ENCODE measurements around the gene ABR. TPM values are rescaled to one million over a fixed set of nuclear protein-coding genes. Genes with fewer than 3 reads are reported as not detected.

ABR gene
- total and polyA plus RNA-seq, 2 of the 8 experiments (the other 6 are each of a cell fraction or from before 2014, with no cell fraction given), result 44.8 to 47.2 TPM

GRCh38 chr17:1058423-1059130 lies 121.2 kb downstream of the ABR start:
- Histone ChIP-seq H3K36me3 (ENCODE audit: control insufficient read depth in 2 of 4, insufficient read depth in 4 of 4, low read length in 3 of 4) (peaks cover 0 to 7% (median 3%) of the 10 kb centered on the region in 4 experiments; a peak in 4 of 8 replicates), H3K27ac (ENCODE audit: low read depth, low read length) (no peak overlapping the region), H2BK5ac (ENCODE audit: low read depth, low read length) (no peak overlapping the region), H3K4me3 (ENCODE audit: extremely low read depth in 1 of 4, insufficient read depth in 2 of 4, low read depth in 3 of 4, low read length in 4 of 4) (no peak overlapping the region), H3K27me3 (replicated peaks in 1 of 4; ENCODE audit: control insufficient read depth in 3 of 4, extremely low read depth in 1 of 4, insufficient read depth in 3 of 4, low read length in 3 of 4) (no peaks in the 10 kb centered on the region), H3K79me1 (ENCODE audit: low read depth, low read length) (no peaks in the 10 kb centered on the region), H4K8ac (ENCODE audit: extremely low read depth, insufficient read depth, low read length) (no peak overlapping the region), H4K5ac (ENCODE audit: insufficient read length, low read depth, low read length) (no peak overlapping the region), H2AFZ (ENCODE audit: low read length) (no peak overlapping the region), H2BK12ac (ENCODE audit: low read depth, low read length) (no peak overlapping the region), H2BK15ac (ENCODE audit: low read length) (no peak overlapping the region), H3K14ac (ENCODE audit: insufficient read length) (no peak overlapping the region), H2BK20ac (ENCODE audit: low read length) (no peak overlapping the region), H3K23ac (ENCODE audit: insufficient read length) (no peak overlapping the region), H3K9ac (replicated peaks in 1 of 4; ENCODE audit: extremely low read depth in 1 of 4, low read depth in 3 of 4, low read length in 3 of 4) (no peak overlapping the region), H3K79me2 (ENCODE audit: control insufficient read depth in 1 of 2, insufficient read depth in 2 of 2, low read length in 2 of 2) (no peaks in the 10 kb centered on the region), H3K56ac (replicated peaks; ENCODE audit: insufficient read length, low read depth, low read length) (no peak overlapping the region), H3K18ac (ENCODE audit: extremely low read depth, low read length) (no peak overlapping the region), H3K4me2 (ENCODE audit: insufficient read depth in 1 of 2, low read depth in 2 of 2, low read length in 2 of 2) (no peak overlapping the region), H3K9me3 (ENCODE audit: insufficient read depth in 2 of 2, low read depth in 1 of 2, low read length in 1 of 2) (peaks cover 0 to 3% of the 10 kb centered on the region in 2 experiments; a peak in 1 of 4 replicates), H2AK5ac (ENCODE audit: low read depth, low read length) (no peak overlapping the region), H3K4ac (replicated peaks; ENCODE audit: insufficient read length, low read depth, low read length) (no peak overlapping the region), H3K4me1 (replicated peaks in 1 of 4; ENCODE audit: control insufficient read depth in 3 of 4, insufficient read depth in 4 of 4, low read length in 3 of 4) (no peaks in the 10 kb centered on the region), H4K91ac (replicated peaks; ENCODE audit: insufficient read length, low read length) (no peak overlapping the region), H3K23me2 (ENCODE audit: low read depth, low read length) (no peaks in the 10 kb centered on the region), H2BK120ac (replicated peaks; ENCODE audit: low read depth, low read length) (no peak overlapping the region), H4K20me1 (replicated peaks in 1 of 2; ENCODE audit: control insufficient read depth in 1 of 2, insufficient read depth in 2 of 2, low read length in 2 of 2) (no peaks in the 10 kb centered on the region)
- POLR2A ChIA-PET (ENCODE audit: partially characterized antibody), result no interaction called here
- WGBS, 2 experiments (ENCODE audit: extremely low coverage in 1 of 2, insufficient coverage in 1 of 2, insufficient read length in 1 of 2, insufficient replicate concordance in 2 of 2, low coverage in 1 of 2, low lambda C conversion rate in 2 of 2, missing lambda C conversion rate in 1 of 2), result 87% methylated on average over 12 of the region's 18 CpGs; no CpG with 5 or more reads in 1 of the 2 experiments
- FAIRE-seq (no peak), DNase-seq (ENCODE audit: low read depth in 1 of 2, low spot score in 2 of 2) (peak in 1 of 2 experiments; percentile 94)
- CTCF ChIA-PET (ENCODE audit: partially characterized antibody), result interaction anchor here (0.6 to 5.6 kb wide), 28 partner anchors 8 to 384 kb away, joined by 3 to 144 read pairs (median 5); partner anchors contain the start of gene TIMM22
- TF ChIP-seq CTCF (IDR thresholded peaks at IDR 0.05; ENCODE audit: control extremely low read depth in 1 of 3, insufficient read depth in 1 of 3, low read depth in 1 of 3, low read length in 3 of 3) (peak; percentile 68 to 76 (median 70)), ASH2L (IDR thresholded peaks at IDR 0.05; ENCODE audit: low read length) (no peak), SIN3A (conservative IDR thresholded peaks at IDR 0.05 in 1 of 2, IDR thresholded peaks at IDR 0.05 in 1 of 2; ENCODE audit: low read depth in 1 of 2, low read length in 2 of 2) (0 out of 4 replicates have a peak, but pooled peaks of 1 of the 2 experiments have one; percentile 42), TAF7 (optimal IDR thresholded peaks at IDR 0.05; ENCODE audit: borderline replicate concordance, low read depth, low read length) (no peak), KDM1A (IDR thresholded peaks at IDR 0.05; ENCODE audit: borderline replicate concordance, low read length) (peak; percentile 77; the same call in 1 of the 2 replicates), RXRA (IDR thresholded peaks at IDR 0.05; ENCODE audit: insufficient read depth, low read depth, low read length) (no peak), RAD21 (IDR thresholded peaks at IDR 0.05 in 1 of 2, conservative IDR thresholded peaks at IDR 0.05 in 1 of 2; ENCODE audit: low read depth in 2 of 2, low read length in 2 of 2) (peak; percentile 62 to 66), E2F6 (IDR thresholded peaks at IDR 0.05) (no peak)
